ENCODE results near the gene HSPH1. TPM values are rescaled to one million over a fixed set of nuclear protein-coding genes. Genes with fewer than 3 reads are reported as not detected.

The HSPH1 gene
- polyA plus RNA-seq, 1 experiment: 88.6 TPM

DNA sequence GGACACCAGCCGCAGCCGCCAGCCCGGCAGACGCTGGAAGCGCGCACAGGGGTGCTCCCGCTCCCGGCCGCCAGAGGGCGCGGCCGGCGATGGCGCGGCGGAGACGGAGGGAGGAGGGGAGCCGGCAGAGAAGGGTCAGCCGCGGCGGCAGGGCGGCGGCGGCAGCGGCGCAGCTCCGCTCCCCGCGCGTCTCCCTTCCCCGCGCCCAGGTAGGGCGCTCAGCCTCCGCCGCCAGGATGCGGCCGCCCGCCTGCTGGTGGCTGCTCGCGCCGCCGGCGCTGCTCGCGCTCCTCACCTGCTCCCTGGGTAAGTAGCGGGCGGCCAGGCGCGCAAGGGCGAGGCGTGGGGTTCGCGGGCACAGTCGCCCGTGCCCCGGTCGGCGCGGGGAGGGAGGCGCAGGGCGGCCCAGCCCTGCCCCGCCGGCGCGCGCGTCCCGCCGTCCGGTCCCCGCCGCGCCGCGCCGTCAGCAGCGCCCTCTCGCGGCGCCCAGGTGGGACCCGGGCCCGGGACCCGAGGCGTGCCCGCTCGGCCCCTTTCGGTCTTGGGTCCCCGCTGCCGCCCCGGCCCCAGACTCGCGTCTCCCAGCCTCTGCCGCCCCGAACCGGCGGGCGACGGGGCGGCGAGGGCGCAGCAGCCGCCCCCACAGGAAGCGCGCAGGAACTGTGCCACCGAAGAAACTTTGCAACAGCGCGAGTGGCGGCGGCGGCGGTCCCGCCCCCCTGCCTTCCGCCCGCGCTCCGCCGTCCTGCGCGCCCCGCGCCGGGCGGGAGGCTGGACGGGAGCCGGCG, 38.3 kb upstream of the HSPH1 start, which contains the start of gene B3GLCT:
Gene B3GLCT, plus strand, starts transcription at position 127 of the 788 bp plus-strand sequence. Its CDS starts 110 bp downstream, at position 237.
- H3K27ac ChIP-seq (ENCODE audit: low read depth, low read length): peak within 1 kb of the TSS; percentile 39
- no peaks in the 10 kb centered on the region for H3K9me3 ChIP-seq (ENCODE audit: control insufficient read depth, insufficient read depth, low read length)
- H3K4me3 ChIP-seq (ENCODE audit: low read depth, low read length): peak within 1 kb of the TSS; percentile 68
- DNase-seq (ENCODE audit: low read depth, low spot score): peak; percentile 21
- H3K27me3 ChIP-seq (ENCODE audit: control insufficient read depth, insufficient read depth, low read length): peaks cover 3% of the 10 kb centered on the region
- ChIA-PET CTCF (interaction anchor here (0.7 to 1.5 kb wide), 12 partner anchors 8 to 541 kb away, joined by 3 to 10 read pairs (median 3); no protein-coding TSS in a partner anchor), POLR2A (interaction anchor here (0.7 to 1.2 kb wide), 2 partner anchors 9 to 39 kb away, joined by 4 to 6 read pairs; partner anchors contain the start of gene HSPH1)
- TF ChIP-seq CTCF (IDR thresholded peaks at IDR 0.05; ENCODE audit: low read depth, low read length): peak; percentile 71

DNA sequence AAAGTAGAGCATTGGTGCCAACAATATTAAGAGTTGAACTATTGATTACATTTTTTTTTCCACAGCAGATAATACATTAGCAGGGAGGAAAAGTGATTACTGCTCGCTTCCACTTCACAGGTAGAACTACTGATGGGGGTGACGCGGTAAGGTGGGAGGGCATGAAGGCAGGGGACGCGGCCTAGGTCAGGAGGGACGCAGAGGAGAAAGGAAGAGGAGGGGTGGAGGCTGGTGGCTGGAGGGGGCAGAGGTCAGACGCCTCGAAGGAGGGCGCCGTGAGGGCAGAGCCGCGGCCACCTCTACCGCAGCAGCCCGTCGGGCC, 37.8 kb upstream of the HSPH1 start:
- DNase-seq (ENCODE audit: low read depth, low spot score): no peak
- H3K27ac ChIP-seq (ENCODE audit: low read depth, low read length): no peak overlapping the region
- TF ChIP-seq CTCF (IDR thresholded peaks at IDR 0.05; ENCODE audit: low read depth, low read length): no peak
- ChIA-PET POLR2A (interaction anchor here (1.2 kb wide), 1 partner anchor 38 kb away, joined by 4 read pairs; the partner anchor contains the start of gene HSPH1), CTCF (interaction anchor here (0.7 to 1.5 kb wide), 10 partner anchors 8 to 232 kb away, joined by 3 to 10 read pairs (median 3); no protein-coding TSS in a partner anchor)
- H3K4me3 ChIP-seq (ENCODE audit: low read depth, low read length): peak overlapping the region; percentile 59
- H3K9me3 ChIP-seq (ENCODE audit: control insufficient read depth, insufficient read depth, low read length): no peaks in the 10 kb centered on the region
- H3K27me3 ChIP-seq (ENCODE audit: control insufficient read depth, insufficient read depth, low read length): peaks cover 3% of the 10 kb centered on the region

DNA sequence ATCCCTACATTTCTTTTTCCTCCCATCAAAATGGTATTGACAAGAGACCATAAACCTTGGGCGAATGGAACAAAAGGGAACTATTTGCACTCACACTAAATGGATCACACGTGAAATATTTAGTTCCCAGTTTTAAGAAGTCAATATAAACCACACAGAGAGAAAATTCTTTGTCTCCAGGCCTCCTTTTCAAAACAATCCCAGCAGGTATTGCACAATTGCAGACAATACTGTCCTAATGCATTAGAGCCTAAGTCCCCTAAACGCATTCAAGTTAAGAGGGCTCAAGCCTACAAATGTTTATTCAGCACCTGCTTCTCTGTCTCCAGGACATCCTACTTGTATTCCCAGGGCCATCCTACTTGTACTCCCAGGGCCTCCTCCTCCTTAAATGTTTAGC, 36.8 kb upstream of the HSPH1 start:
- TF ChIP-seq CTCF (IDR thresholded peaks at IDR 0.05; ENCODE audit: low read depth, low read length): no peak
- no peak overlapping the region for H3K4me3 ChIP-seq (ENCODE audit: low read depth, low read length)
- no peak for DNase-seq (ENCODE audit: low read depth, low spot score)
- H3K9me3 ChIP-seq (ENCODE audit: control insufficient read depth, insufficient read depth, low read length): no peaks in the 10 kb centered on the region
- peaks cover 3% of the 10 kb centered on the region for H3K27me3 ChIP-seq (ENCODE audit: control insufficient read depth, insufficient read depth, low read length)
- H3K27ac ChIP-seq (ENCODE audit: low read depth, low read length): no peak overlapping the region
- ChIA-PET CTCF (no interaction called here), POLR2A (no interaction called here)

DNA sequence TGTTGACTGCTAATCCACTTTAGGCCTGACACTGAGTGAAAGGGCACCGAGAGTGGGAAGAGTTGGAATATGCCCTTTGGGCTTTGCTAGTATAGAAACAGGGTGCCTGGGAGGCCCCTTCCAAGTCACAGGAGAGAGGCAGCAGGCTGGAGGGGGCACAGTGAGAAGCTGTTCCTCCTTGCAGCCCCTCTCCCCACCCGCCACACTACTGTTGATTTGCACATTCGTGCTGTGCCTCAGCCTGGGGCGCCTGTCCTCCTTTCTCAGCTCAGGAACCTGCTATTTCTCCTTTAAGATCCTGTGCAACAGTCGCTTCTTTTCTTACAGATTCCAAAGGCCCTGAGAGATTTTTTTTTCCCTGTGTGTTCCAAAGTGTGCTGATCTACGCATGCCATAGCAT, 35.3 kb upstream of the HSPH1 start:
- POLR2A ChIA-PET: no interaction called here
- H3K27me3 ChIP-seq (ENCODE audit: control insufficient read depth, insufficient read depth, low read length): peaks cover 3% of the 10 kb centered on the region

More for the DNA sequence above, 35.3 kb upstream of the HSPH1 start:
- Histone ChIP-seq H3K4me3 (ENCODE audit: low read depth, low read length) (no peak overlapping the region), H3K9me3 (ENCODE audit: control insufficient read depth, insufficient read depth, low read length) (no peaks in the 10 kb centered on the region), H3K27ac (ENCODE audit: low read depth, low read length) (no peak overlapping the region)
- CTCF ChIA-PET: interaction anchor here (1.2 to 1.6 kb wide), 2 partner anchors 12 to 39 kb away, joined by 3 read pairs; no protein-coding TSS in a partner anchor
- DNase-seq (ENCODE audit: low read depth, low spot score): no peak
- TF ChIP-seq CTCF (IDR thresholded peaks at IDR 0.05; ENCODE audit: low read depth, low read length): no peak

Measured in AG04450 (cell line).